ENCODE measurements around the gene FFAR3.

FFAR3 gene, protein sequence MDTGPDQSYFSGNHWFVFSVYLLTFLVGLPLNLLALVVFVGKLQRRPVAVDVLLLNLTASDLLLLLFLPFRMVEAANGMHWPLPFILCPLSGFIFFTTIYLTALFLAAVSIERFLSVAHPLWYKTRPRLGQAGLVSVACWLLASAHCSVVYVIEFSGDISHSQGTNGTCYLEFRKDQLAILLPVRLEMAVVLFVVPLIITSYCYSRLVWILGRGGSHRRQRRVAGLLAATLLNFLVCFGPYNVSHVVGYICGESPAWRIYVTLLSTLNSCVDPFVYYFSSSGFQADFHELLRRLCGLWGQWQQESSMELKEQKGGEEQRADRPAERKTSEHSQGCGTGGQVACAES

GRCh38 chr19:35357867-35358573 lies at the start of gene FFAR3:
TSS of gene FFAR3 (plus strand) at chr19:35358460. CDS start at chr19:35358891, 431 bp downstream.
- TF ChIP-seq CTCF (IDR thresholded peaks at IDR 0.05; ENCODE audit: low read depth, low read length, missing control alignments): no peak
- no peak for DNase-seq (ENCODE audit: extremely low read depth, low read depth)
- H3K4me3 ChIP-seq (replicated peaks; ENCODE audit: low read depth, low read length): no peak within 1 kb of the TSS

- DNase-seq (ENCODE audit: extremely low read depth, low read depth): no peak
- no peak for TF ChIP-seq CTCF (IDR thresholded peaks at IDR 0.05; ENCODE audit: low read depth, low read length, missing control alignments)
- no peak overlapping the region for H3K4me3 ChIP-seq (replicated peaks; ENCODE audit: low read depth, low read length)
Observed at GRCh38 chr19:35308910-35309309, 49.4 kb upstream of the FFAR3 start.

DNA sequence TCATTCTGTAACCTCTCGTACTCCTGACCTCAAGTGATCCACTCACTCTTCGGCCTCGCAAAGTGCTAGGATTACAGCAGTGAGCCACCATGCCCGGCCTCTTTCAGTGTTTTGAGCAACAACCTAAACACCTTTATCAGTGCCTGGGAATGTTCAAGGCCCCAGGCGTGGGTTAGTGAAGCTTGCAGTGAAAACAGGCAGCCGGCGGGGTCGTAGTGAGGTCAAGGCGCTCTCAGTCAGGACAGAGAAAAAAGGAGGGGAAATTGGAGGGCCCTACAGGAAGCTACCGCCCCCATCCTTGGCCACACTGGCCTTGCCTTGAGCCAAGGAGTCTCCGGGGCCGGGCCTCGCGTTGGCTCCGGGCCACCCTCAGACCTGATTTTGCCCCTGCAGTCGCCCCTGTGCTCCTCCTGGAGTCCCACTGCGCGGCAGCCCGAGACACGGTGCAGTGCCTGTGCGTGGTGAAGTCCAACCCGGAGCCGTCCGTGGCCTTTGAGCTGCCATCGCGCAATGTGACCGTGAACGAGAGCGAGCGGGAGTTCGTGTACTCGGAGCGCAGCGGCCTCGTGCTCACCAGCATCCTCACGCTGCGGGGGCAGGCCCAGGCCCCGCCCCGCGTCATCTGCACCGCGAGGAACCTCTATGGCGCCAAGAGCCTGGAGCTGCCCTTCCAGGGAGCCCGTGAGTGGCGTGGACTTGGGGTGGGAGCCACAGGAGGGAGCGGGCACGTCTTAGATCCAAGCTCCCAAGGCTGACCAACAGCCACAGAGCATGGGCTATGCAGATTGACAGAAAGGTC lies 48.6 kb upstream of the FFAR3 start:
- H3K4me3 ChIP-seq (replicated peaks; ENCODE audit: low read depth, low read length): no peak overlapping the region
- TF ChIP-seq CTCF (IDR thresholded peaks at IDR 0.05; ENCODE audit: low read depth, low read length, missing control alignments): no peak
- no peak for DNase-seq (ENCODE audit: extremely low read depth, low read depth)

DNA sequence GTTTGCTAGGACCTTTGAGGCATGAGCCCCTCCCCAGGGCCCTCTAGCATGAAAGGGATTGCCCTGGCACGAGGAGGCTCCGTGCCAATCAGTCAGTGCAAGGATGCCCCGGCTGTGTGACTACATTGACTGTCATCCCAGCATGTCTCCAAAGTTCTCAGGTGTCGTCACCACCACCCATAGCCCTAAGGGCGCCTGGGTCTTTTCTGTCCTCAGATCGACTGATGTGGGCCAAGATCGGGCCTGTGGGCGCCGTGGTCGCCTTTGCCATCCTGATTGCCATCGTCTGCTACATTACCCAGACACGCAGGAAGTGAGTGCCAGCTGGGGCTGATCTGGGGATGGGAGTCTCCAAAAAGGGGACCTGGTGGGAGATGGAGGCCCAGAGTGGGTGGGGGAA lies 47.9 kb upstream of the FFAR3 start:
- no peak overlapping the region for H3K4me3 ChIP-seq (replicated peaks; ENCODE audit: low read depth, low read length)
- no peak for DNase-seq (ENCODE audit: extremely low read depth, low read depth)
- TF ChIP-seq CTCF (IDR thresholded peaks at IDR 0.05; ENCODE audit: low read depth, low read length, missing control alignments): no peak

DNA sequence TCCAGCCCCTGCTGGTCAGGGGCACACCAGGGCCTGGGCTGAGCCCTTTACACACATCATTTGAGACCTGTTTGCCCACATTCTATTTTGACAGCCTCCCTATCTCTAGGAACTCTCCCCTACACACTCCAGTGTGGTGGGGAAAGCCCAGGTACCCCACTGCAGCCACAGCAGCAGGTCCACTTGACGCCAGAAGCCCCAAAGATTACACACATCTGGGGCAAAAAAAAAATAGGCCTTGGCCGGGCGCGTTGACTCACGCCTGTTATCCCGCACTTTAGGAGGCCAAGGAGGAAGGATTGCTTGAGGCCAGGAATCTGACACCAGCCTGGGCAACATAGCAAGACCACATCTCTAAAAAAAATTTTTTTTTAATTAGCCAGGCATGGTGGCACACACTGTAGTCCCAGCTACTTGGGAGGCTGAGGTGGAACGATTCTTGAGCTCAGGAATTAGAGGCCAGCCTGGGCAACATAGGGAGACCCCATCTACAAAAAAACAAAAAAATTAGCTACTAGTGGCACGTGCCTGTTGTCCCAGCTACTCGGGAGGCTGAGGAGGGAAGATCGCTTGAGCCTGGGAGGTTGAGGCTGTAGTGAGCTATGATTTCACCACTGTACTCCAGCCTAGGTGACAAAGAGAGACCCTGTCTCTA lies 47.3 kb upstream of the FFAR3 start:
- DNase-seq (ENCODE audit: extremely low read depth, low read depth): no peak
- no peak for TF ChIP-seq CTCF (IDR thresholded peaks at IDR 0.05; ENCODE audit: low read depth, low read length, missing control alignments)
- H3K4me3 ChIP-seq (replicated peaks; ENCODE audit: low read depth, low read length): no peak overlapping the region

DNA sequence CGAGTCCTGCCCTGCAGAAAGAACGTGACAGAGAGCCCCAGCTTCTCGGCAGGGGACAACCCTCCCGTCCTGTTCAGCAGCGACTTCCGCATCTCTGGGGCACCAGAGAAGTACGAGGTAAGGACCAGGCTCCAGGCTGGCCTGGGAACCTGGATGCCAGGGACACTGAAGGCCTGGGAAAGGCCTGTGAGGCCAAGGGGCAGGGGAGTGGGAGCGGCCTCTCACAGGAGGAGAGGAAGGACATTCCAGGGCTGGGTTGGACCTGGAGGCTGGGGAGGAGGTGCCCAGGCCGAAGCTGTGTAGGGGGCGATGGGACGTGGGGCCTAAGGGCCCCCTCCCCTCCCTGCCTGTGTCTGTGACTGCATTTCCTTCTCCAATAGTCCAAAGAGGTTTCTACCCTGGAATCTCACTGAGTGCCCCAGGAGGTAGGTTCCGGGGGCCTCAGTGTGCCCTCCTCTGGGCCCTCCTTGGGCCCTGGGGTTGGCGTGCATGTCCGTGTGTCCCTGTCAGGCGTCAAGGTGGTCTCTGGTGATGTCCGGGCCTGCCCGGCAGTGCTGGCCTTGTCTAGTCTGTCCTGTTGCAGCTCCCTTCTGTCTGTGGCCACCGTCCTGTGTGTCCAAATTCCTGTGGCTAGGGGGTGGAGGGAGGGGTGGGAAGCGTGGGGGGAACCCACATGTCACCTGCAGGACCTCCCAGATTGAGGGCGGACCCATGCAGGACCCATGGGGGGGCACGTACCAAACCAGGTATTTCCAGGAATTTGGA lies 46.2 kb upstream of the FFAR3 start:
- TF ChIP-seq CTCF (IDR thresholded peaks at IDR 0.05; ENCODE audit: low read depth, low read length, missing control alignments): no peak
- H3K4me3 ChIP-seq (replicated peaks; ENCODE audit: low read depth, low read length): no peak overlapping the region
- DNase-seq (ENCODE audit: extremely low read depth, low read depth): no peak

Measured in HFF-Myc (cell line).